Measurements from ENCODE around the gene RASEF.

GRCh38 chr9:83061990-83062650, 822 bp downstream of the RASEF start:
- TF ChIP-seq, protein P1, sequence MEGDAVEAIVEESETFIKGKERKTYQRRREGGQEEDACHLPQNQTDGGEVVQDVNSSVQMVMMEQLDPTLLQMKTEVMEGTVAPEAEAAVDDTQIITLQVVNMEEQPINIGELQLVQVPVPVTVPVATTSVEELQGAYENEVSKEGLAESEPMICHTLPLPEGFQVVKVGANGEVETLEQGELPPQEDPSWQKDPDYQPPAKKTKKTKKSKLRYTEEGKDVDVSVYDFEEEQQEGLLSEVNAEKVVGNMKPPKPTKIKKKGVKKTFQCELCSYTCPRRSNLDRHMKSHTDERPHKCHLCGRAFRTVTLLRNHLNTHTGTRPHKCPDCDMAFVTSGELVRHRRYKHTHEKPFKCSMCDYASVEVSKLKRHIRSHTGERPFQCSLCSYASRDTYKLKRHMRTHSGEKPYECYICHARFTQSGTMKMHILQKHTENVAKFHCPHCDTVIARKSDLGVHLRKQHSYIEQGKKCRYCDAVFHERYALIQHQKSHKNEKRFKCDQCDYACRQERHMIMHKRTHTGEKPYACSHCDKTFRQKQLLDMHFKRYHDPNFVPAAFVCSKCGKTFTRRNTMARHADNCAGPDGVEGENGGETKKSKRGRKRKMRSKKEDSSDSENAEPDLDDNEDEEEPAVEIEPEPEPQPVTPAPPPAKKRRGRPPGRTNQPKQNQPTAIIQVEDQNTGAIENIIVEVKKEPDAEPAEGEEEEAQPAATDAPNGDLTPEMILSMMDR (IDR thresholded peaks at IDR 0.05), result no peak
- TF ChIP-seq TP53 (CRISPR knock-in tag; IDR thresholded peaks at IDR 0.05), result no peak
- TF ChIP-seq, protein P2, sequence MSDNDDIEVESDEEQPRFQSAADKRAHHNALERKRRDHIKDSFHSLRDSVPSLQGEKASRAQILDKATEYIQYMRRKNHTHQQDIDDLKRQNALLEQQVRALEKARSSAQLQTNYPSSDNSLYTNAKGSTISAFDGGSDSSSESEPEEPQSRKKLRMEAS (IDR thresholded peaks at IDR 0.05), result peak; percentile 83
